KG1 (cell line): ENCODE results near the gene AREG.
A peak's percentile ranks its signal among the peaks of the same experiment; 100 is the strongest.

Experiments used
- DNase-seq: peaks from one replicate; lab custom pipeline; 2025; lab: John Stamatoyannopoulos, UW

AREG gene

DNA sequence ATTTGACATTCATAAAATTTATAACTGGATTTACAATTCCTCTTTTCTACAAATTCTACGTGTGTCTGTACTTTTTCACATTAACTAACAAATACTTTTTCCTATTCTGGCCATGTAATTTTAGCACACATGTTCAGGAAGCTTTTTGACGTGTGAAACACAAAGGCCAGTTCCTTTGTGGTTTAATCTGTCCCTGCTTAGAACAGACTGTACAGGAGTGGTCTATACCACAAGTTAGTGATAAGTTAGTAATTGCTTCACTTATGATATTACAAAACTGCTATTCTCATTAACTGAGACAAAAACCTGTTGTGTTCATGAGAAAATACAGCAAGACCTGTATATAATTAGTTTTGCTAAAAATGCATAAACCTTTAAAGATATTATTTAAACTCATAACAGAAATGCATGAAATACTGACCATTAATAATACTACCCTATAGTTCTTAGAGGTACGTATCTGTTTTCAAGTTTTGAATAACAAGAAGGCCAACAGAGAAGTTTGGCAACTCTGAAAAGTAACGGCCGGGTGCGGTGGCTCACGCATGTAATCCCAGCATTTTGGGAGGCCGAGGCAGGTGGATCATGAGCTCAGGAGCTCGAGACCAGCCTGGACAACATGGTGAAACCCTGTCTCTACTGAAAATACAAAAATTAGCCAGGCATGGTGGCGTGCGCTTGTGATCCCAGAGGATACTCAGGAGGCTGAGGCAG, 13.7 kb upstream of the AREG start:
- DNase-seq: peak; percentile 17

DNA sequence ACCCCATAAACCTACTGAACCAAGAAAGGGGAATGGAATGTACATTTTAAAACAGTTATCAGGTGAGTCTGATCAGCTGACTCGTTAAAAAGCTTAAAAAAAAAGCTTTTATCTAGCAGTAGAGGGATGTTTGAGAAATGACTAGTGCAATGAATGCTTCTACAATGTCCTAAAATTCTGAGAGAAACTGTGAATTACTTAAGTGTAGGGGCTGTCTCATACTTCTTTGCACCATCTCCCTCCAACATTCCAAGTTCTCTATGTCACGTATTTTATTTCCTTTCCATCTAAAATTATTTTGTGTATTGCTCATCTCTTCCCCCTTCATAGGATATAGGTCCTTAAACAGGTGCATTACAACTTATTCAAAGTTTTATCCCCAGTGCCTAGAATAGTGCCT, 11.9 kb upstream of the AREG start:
- DNase-seq: no peak

DNA sequence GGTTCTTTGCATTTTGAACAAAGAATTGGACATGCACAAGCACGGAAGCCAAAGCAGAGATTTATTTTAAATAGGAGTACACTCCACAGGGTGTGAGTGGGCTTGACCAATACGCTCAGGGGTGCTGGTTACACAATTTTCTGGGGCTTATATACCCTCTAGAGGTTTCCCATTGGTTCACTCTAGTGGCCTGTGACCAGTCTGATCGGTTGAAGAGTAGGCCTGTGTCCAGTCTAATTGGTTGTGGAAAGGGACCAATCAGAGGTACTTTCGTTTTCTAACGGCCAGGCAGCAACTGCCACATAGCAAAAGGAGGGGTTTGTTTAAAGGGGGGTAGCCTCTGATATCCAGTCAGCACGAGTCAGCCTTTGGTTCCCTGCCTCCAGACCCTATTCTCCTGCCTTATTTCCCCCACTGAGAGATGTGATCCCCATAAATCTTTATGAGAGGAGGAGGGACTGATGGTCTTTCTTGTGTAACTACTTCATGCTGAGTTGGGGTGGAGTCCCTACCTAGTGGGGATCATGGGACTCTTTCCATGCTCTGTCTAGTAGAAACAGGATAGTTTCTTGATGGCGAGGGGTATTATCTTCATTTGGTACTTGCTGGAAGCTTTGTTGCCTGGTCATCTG, 11.3 kb upstream of the AREG start:
- no peak for DNase-seq

DNA sequence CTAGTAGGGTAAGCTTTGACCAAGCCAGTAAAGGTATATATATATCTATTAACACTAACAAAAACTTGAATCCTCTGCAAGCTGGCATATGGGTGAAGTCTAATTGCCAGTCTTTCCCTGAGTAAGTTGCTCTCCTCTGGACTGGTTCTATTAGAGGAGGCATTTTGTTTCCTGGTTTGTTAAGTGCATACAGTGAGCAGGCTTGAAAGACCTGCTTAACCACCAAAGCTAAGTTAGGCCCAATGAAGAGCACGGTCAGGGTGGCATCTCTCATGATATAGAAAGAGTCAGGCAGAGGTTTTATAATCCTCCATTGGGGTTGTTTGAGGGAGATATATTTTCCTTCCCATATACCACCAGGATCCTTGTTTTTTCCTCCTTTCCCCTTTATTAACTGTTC, 9.6 kb upstream of the AREG start:
- no peak for DNase-seq

DNA sequence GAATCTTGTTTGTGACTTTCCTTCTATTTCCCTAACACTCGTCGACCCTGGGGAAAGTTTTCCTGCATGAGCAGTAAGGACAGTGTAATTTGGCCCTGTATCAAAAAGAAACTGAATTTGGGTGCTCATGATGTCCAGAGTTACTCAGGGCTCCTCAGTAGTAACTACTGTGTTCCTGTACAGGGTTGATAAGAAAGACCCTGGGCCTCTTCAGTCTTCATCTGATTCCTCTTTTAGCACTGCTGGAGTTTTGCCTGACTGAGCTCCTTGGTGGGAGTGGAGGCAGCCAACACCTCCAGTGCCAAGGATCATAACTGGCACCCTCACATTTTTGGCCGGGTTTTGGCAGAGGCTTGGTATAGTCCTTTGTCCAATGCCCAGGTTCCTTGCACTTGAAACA, 7.1 kb upstream of the AREG start:
- DNase-seq: no peak

DNA sequence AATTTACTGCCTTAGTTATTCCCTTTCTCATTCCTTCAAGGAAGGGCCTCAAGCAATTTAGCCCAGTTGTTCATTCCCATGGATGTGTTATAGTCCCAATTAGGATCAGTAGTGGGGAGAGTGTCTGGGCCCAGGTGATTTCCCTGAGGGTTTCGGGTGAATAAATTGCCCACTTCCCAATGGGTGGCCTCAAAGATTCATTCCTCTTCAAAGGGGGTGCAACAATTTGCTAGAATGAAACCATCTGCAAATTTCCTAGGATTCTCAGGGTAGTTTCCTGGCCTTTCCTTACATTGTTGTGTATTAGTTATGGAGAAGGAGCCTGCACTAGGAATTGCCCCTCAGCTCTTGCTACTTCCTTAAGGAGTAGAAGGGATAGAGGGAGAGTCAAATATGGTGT, 6.3 kb upstream of the AREG start:
- DNase-seq: no peak

DNA sequence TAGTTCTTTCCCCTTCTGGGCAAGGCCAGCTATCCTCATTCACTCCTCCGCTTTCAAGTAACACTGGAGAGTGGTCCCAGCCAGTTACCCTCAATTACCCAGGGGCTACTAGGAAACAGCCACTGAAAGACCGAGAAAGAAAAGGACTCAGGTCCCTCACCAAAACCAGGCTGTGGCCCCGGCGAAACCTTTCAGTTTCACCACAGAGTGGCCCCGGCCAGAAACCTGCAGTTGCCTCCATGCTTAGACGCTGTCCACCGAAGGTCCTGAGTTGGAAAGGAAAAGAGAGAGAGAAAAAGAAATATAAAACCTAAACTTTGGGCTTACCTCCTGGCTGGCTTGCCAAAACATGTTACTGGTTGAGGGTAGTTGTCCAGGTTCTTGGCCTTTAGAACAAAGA, 5.0 kb upstream of the AREG start:
- DNase-seq: no peak

DNA sequence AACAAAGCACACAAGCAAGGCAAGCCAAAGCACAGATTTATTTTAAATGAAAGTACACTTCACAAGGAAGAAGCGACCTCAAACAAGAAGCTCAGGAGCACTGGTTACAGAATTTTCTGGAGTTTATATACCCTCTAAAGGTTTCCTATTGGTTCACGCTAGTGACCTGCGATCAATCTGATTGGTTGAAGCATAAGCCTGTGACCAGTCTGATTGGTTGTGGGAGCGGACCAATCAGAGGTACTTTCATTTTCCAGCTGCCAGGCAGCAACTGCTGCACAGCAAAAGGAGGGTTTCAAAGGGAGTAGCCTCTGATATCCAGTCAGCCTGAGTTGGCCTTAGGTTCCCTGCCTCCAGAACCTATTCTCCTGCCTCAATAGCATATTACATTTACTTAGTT, 4.6 kb upstream of the AREG start:
- DNase-seq: no peak

DNA sequence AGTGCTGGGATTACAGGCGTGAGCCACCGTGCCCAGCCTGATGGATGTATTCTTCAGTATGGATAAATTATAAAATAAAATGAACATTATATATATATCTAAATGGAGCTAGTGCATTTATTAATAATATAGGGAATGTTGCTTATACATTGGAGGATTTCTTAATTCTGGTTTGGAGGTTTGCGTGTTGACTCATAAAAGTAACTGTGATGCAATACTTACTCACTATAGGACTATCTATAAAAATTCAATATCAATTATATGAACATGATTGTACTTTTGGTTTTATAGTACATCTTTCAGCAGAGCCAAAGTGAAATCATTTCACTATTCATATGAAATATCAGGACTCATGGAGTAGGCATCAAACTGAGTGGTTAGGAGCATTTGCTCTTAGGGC, 3.2 kb upstream of the AREG start:
- DNase-seq: no peak

DNA sequence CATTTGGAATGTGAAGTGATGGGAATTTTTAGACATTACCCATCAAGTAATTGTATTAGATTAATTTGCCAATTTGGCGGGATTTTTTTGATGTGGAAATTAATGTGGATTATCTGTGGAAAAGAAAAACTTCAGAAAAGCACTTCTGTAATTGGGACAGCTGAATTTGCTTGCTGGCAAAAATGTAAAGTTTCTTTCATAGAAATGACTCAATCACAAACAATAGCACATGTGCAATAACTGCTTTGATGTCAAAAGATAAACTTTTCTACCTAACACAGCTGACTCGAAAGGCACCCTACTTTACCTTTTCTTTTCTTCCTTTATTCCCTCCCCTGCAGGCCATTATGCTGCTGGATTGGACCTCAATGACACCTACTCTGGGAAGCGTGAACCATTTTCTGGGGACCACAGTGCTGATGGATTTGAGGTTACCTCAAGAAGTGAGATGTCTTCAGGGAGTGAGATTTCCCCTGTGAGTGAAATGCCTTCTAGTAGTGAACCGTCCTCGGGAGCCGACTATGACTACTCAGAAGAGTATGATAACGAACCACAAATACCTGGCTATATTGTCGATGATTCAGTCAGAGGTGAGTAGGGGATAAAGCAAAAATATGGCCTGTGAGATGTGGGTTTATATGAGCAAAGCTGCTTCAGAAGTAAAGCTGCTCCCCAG, 1.4 kb downstream of the AREG start:
- DNase-seq: no peak

DNA sequence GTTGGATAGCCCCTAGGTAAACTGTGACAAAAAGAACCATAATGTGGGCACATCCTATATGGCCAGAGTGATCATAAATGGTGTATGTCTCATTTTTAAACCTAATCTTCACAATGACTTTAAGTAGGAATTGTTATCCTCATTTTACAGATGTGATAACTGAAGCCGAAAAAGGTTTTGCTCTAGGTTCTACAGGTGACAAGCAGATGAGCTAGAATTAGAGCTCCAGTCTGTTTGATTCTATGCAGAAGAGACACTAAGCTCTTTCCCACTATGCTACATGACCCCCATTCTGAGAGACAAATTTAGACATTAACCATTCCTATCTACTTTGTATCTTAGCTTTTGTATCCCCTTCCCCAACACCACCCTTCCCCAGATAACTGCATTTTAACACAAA, 2.0 kb downstream of the AREG start:
- DNase-seq: no peak

DNA sequence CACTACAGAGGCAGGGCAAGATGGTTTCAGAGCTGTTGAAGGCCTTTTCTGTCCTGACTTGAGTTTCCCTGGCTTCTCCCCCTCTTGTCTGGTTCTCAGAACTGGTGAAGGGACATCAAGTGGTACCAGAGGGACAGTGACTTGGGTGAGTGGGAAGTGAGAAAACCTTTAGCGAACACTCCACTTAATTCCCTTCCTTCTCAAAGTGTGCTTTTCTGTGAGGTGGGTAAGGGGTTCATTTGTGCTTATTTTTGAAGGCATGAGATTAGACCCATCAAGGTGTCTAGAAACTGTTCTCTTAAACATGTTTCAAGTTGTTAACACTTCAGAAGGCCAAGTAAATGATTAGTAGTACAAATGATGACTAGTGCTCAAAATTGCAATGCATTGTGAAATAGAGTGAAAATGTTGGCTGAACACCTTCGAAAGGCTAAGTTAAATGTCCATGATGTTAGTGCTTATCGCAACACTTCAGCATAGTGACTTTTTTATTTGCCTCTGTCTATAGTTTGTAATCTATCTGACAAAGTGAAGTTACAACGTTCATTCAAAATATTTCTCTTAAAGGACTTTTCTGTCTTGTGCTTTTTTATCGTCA, 2.8 kb downstream of the AREG start:
- no peak for DNase-seq

DNA sequence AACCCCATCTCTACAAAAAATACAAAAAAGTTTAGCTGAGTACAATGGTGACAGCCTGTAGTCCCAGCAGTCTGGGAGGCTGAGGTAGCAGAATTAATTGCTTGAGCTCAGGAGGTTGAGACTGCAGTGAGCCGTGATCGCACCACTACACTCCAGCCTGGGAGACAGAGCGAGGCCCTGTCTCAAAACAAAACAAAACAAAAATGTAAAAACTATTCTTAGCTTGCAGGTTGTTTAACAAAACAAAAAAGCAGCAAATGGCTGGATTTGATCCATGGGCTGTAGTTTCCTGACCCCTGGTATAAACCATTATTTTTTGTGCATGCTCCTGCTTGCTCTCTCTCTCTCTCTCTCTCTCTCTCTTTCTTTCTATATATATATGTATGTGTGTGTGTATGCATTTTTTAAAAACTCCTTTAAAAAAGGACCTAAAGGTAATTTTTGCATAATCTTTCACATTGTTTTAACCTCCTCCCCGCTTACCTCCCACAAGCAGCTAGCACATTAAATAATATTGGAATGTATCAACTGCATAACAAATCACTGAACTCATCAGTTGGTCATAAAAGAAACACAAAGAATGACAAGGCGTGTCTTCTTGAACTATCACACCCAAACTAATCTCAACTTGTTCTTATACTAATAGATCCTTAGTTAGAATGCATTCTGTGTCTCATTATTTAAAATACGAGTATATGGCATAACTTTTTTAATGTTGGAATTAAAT, 4.8 kb downstream of the AREG start:
- no peak for DNase-seq

DNA sequence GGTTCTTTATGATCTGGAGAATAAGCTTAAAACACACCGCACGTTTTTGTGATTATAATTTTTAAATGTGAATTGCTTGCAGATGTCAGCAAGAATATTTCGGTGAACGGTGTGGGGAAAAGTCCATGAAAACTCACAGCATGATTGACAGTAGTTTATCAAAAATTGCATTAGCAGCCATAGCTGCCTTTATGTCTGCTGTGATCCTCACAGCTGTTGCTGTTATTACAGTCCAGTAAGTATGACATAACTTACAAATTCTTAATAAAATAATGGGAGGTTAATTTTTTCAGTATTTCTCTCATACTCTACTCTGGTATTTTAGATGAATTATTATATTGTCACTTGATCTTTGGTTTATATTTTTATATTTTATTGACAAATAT, 5.4 kb downstream of the AREG start:
- no peak for DNase-seq

DNA sequence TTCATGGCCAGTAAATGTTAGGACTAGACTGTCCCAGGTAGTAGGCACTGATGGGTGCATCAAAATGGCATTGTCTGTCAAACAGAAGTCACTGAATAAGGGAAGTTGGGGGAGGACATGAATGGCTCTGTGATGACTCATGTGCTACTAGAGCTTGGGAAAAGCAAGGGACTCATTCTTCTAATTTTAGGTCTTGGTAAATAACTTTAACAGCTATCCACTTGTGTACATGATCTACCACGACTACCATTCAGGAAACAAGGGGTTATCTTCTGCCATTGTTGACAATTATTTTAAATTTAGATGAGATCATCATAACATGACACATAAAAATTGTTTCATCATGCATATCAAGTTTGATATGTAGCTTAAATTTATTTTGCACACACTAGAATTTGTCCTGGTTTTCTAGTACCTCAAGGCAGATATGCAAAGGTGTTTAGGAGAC, 6.3 kb downstream of the AREG start:
- no peak for DNase-seq

DNA sequence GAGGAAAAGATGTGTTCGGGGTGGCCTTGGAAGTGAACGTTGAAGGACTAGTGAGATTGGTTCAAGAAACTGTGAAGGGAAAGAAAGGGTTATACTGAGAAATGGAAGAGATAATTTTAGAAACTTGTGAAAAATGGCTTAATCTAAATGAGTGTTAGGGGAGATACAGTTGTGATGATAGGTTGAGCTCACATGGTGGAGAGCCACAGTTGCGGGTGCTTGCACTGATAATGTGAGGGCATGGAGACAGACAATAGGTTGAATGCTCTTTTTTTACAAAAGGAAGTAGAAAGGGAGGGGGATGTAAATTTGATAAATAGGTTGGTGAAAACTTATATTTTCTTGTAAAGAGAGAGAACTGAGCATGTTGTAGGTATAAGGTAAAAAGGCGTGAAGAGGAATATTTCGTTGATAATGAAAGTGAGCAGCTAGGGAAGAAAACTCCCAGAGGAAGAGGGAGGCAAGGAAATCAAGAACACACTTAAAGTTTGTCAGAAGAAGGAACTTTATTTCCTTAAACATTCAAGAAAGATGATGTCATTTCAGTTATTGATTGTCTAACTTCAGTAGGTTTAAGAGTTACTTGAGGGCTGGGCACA, 8.2 kb downstream of the AREG start:
- no peak for DNase-seq

DNA sequence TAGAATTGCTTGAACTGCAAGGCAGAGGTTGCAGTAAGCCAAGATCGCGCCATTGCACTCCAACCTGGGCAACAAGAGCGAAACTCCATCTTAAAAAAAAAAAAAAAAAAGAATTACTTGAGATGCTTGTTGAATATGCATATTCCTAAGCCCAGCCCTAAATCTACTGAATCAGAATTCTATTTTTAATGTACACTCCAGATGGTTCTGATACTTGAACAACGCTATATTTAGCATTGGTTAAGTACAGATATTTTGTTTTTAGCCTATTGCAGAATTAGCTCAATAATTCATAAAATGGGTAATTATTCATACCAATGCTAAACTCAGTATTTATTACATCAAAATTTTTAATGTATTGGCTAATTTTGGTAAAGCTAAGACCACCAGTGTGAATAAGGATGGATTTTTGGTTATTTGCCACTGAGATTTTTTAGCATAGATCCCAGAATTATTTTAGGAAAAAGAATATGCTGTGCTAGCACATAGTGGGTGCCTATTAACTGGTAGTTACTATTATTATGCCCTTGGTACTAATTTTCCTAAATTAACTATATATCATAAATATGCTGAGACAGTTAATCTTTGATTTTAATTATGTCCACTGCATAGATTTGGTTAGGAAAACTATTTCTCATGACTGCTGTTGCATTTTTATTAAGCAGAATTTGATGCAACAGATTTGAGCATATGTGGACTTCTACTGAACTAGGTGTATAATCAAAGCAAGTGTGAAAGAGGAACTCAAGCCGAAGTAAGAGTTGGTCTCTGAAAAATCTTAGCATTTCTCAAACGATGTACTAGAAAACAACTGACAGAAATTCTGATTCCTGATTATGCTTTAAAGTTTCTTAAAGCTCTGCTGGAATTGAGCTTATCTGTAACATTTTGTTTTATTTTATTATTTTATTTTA, 9.2 kb downstream of the AREG start:
- no peak for DNase-seq

DNA sequence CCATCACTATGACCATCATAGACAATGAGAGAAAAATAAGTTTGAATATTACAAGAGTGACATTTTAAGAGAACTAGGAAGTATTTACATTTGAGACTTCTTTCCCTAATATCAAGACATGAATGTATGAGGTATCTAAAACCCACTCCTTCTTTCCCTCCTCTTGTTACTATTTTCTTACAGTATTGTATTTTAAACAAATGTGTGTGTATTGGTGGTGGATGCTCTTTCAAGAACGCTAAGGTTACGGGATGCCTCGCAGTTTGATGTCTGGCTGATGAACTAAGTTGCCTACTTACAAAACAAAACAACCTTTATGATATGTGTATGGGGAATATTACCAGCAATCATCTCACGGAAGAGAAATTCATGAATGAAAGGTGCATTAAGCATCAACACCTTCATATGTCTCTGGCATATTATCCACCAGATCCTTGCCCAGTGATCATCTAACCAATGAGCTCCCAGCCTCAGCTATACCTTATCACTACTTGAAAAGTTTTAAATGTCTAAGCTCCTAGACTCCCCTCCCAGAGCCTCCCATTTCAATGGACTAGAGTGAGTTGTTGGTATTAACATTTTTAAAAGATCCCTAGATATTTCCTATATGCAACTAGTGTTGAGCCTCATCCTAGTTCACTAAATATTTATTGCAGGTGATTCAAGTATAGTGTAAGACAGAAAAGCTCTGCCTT, 10.6 kb downstream of the AREG start:
- DNase-seq: no peak

DNA sequence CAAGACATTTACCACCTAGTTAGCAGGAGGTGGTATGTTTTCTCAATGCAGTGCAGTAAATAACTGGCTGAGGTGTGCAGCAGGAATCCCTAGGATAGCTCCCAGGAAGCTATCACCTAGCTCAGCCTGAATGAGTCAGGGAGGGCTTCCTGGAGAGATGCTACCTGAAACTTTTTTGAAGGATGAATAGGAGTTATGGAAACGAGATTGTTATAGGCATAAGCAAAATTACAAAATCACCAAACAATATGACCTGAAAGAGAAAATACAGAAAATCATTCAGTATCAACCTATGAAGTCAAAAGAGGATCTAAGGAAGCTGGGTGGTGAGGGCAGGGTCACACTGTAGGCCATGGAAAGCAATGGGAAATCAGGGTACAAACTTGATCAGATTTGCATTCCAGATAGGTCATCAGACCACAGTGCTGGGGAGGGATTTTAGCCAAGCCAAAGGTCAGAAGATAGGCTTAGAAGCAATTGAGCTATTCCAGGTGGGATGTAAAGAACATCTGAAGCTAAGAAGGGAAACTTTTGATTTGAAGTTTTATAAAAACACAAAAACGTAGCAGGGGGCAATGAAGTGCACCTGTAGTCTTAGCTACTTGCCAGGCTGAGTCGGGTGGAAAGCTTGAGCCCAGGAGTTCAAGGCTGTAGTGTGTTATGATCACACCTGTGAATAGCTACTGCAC, 11.3 kb downstream of the AREG start:
- DNase-seq: no peak
